ENCODE data around the gene PHLDA3. TPM values are rescaled to one million over a fixed set of nuclear protein-coding genes. Genes with fewer than 3 reads are reported as not detected.

PHLDA3 gene
- total RNA-seq, 1 experiment from 2014 or later = 22.1 TPM

DNA sequence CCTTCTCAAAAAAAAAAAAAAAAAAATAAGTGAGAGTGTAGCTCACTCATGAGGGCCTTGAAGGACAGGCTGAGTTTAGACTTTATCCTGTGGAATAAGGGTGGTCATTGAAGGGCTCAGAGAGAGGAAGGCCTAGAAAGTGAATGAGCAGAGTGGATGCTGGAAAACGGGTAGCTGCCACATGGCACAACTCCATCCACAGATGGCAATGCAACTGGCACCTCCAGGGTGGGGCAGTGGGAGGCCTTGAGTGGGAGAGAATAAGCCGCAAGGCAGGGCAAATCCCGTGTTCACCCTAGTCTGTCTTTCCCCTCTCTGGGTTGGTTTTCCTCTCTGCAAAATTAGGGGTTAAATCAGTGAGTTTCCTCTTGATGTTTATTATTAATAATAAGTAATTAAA, 50.5 kb downstream of the PHLDA3 start:
- ChIA-PET CTCF (interaction anchor here (1.8 kb wide), 1 partner anchor 17 kb away, joined by 5 read pairs; no protein-coding TSS in a partner anchor), RAD21 (ENCODE audit: low non-redundant PET in 1 of 2, low total read pairs in 2 of 2, uncharacterized antibody in 2 of 2, unreplicated experiment in 2 of 2) (no interaction called here), POLR2A (no interaction called here)
- BruUV-seq (replicated peaks) = no TSS peak
- H3K4me3 ChIP-seq (replicated peaks in 1 of 2; ENCODE audit: low read depth in 1 of 2, low read length in 2 of 2) = no peak overlapping the region
- no peak overlapping the region for H3K9ac ChIP-seq (ENCODE audit: low read length)
- no peaks in the 10 kb centered on the region for H3K9me3 ChIP-seq (ENCODE audit: control insufficient read depth in 1 of 2, insufficient read depth in 1 of 2, low read depth in 1 of 2, low read length in 2 of 2)
- H3K79me2 ChIP-seq (ENCODE audit: insufficient read depth, low read length) = no peaks in the 10 kb centered on the region
- H4K20me1 ChIP-seq (ENCODE audit: insufficient read depth) = no peaks in the 10 kb centered on the region
- no peaks in the 10 kb centered on the region for H3K27me3 ChIP-seq (ENCODE audit: insufficient read depth, low read length)
- H3K36me3 ChIP-seq (ENCODE audit: control insufficient read depth in 1 of 2, insufficient read depth in 2 of 2, low read length in 2 of 2) = no peaks in the 10 kb centered on the region
- peaks cover 2 to 5% of the 10 kb centered on the region in 2 experiments; a peak in 3 of 4 replicates for H3K4me1 ChIP-seq (ENCODE audit: control insufficient read depth in 1 of 2, insufficient read depth in 2 of 2, low read length in 2 of 2)
- H3K4me2 ChIP-seq (ENCODE audit: low read length) = no peak overlapping the region
- ATAC-seq = no peak
- no peak overlapping the region for H2AFZ ChIP-seq (ENCODE audit: low read depth, low read length, poor library complexity, severe bottlenecking)
- no peak for TF ChIP-seq EGR1 (IDR thresholded peaks at IDR 0.05; ENCODE audit: low read depth)
- TF ChIP-seq POLR2A (IDR thresholded peaks at IDR 0.05; ENCODE audit: borderline replicate concordance, extremely low read depth, insufficient read depth, insufficient read length) = no peak
- TF ChIP-seq, protein P1, sequence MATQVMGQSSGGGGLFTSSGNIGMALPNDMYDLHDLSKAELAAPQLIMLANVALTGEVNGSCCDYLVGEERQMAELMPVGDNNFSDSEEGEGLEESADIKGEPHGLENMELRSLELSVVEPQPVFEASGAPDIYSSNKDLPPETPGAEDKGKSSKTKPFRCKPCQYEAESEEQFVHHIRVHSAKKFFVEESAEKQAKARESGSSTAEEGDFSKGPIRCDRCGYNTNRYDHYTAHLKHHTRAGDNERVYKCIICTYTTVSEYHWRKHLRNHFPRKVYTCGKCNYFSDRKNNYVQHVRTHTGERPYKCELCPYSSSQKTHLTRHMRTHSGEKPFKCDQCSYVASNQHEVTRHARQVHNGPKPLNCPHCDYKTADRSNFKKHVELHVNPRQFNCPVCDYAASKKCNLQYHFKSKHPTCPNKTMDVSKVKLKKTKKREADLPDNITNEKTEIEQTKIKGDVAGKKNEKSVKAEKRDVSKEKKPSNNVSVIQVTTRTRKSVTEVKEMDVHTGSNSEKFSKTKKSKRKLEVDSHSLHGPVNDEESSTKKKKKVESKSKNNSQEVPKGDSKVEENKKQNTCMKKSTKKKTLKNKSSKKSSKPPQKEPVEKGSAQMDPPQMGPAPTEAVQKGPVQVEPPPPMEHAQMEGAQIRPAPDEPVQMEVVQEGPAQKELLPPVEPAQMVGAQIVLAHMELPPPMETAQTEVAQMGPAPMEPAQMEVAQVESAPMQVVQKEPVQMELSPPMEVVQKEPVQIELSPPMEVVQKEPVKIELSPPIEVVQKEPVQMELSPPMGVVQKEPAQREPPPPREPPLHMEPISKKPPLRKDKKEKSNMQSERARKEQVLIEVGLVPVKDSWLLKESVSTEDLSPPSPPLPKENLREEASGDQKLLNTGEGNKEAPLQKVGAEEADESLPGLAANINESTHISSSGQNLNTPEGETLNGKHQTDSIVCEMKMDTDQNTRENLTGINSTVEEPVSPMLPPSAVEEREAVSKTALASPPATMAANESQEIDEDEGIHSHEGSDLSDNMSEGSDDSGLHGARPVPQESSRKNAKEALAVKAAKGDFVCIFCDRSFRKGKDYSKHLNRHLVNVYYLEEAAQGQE (IDR thresholded peaks at IDR 0.05; ENCODE audit: low read depth) = no peak
- no peak for TF ChIP-seq EZH2phosphoT487 (IDR thresholded peaks at IDR 0.05; ENCODE audit: borderline replicate concordance)
- no peak overlapping the region for H3K27ac ChIP-seq (ENCODE audit: low read depth, low read length)
- intact Hi-C loops (cut with micrococcal nuclease) = no loop called here
- H3K9me2 ChIP-seq (ENCODE audit: insufficient read depth) = no peaks in the 10 kb centered on the region
- DNase-seq (ENCODE audit: low read depth, low spot score) = no peak

Other genes starting within 250 kb of the PHLDA3 start
- gene PKP1, start 185.7 kb downstream of the PHLDA3 start, total RNA-seq (2021; ENCODE audit: unreplicated experiment) = 0.07 TPM
- 2.0 TPM for gene TNNT2, start 91.5 kb downstream of the PHLDA3 start, total RNA-seq (2021; ENCODE audit: unreplicated experiment)
- gene LAD1, start 69.9 kb downstream of the PHLDA3 start, total RNA-seq (2021; ENCODE audit: unreplicated experiment) = 56.1 TPM
- gene TNNI1, start 47.5 kb downstream of the PHLDA3 start, total RNA-seq (2021; ENCODE audit: unreplicated experiment) = not detected
- gene CSRP1, start 37.9 kb upstream of the PHLDA3 start, total RNA-seq (2021; ENCODE audit: unreplicated experiment) = 51.7 TPM
- gene NAV1, start 69.9 kb upstream of the PHLDA3 start, total RNA-seq (2021; ENCODE audit: unreplicated experiment) = 22.8 TPM